Measurements from ENCODE around the gene SPO11.
"Not testable (repeated sequence)": the region's sequence is repeated elsewhere in the genome, so short reads cannot be mapped to it uniquely, and the experiment has no call there.

SPO11 gene

GRCh38 chr20:57341663-57342062, 12.1 kb downstream of the SPO11 start:
- DNase-seq (ENCODE audit: low read depth in 2 of 2) = no peak

- no peak for DNase-seq (ENCODE audit: low read depth in 2 of 2)
Measured at GRCh38 chr20:57342829-57343228, 13.2 kb downstream of the SPO11 start.

GRCh38 chr20:57346477-57346876, 16.9 kb downstream of the SPO11 start:
- peak; percentile 19 to 39 for DNase-seq (ENCODE audit: low read depth in 2 of 2)

GRCh38 chr20:57347393-57347792, 17.8 kb downstream of the SPO11 start:
- DNase-seq (ENCODE audit: low read depth in 2 of 2) = no peak

GRCh38 chr20:57348200-57348921, 18.8 kb downstream of the SPO11 start:
- not testable (repeated sequence) for DNase-seq (ENCODE audit: low read depth in 2 of 2)

- peak in 1 of 2 donors; percentile 4 for DNase-seq (ENCODE audit: low read depth in 2 of 2)
Measured at GRCh38 chr20:57348922-57349574, 19.4 kb downstream of the SPO11 start.

GRCh38 chr20:57350081-57350710, 20.6 kb downstream of the SPO11 start:
- DNase-seq (ENCODE audit: low read depth in 2 of 2) = no peak

- DNase-seq (ENCODE audit: low read depth in 2 of 2) = not testable (repeated sequence)
Measured at GRCh38 chr20:57350726-57351041, 21.1 kb downstream of the SPO11 start.

- peak; percentile 82 to 86 for DNase-seq (ENCODE audit: low read depth in 2 of 2)
Measured at GRCh38 chr20:57351042-57351783, 21.6 kb downstream of the SPO11 start, which contains the start of gene RAE1. RAE1 (plus strand) TSS chr20:57351255; CDS start chr20:57354039, 2,784 bp downstream.

- no peak for DNase-seq (ENCODE audit: low read depth in 2 of 2)
Measured at GRCh38 chr20:57352305-57352704, 22.7 kb downstream of the SPO11 start.

GRCh38 chr20:57353351-57353750, 23.7 kb downstream of the SPO11 start:
- DNase-seq (ENCODE audit: low read depth in 2 of 2) = no peak

GRCh38 chr20:57361517-57361916, 31.9 kb downstream of the SPO11 start:
- DNase-seq (ENCODE audit: low read depth in 2 of 2) = no peak

- no peak for DNase-seq (ENCODE audit: low read depth in 2 of 2)
Measured at GRCh38 chr20:57364451-57364850, 34.8 kb downstream of the SPO11 start.

- no peak for DNase-seq (ENCODE audit: low read depth in 2 of 2)
Measured at GRCh38 chr20:57369596-57369995, 40.0 kb downstream of the SPO11 start.

- no peak for DNase-seq (ENCODE audit: low read depth in 2 of 2)
Measured at GRCh38 chr20:57370316-57370715, 40.7 kb downstream of the SPO11 start.

GRCh38 chr20:57371363-57371762, 41.8 kb downstream of the SPO11 start:
- no peak for DNase-seq (ENCODE audit: low read depth in 2 of 2)

GRCh38 chr20:57372157-57372556, 42.6 kb downstream of the SPO11 start:
- DNase-seq (ENCODE audit: low read depth in 2 of 2) = no peak

- DNase-seq (ENCODE audit: low read depth in 2 of 2) = no peak
Measured at GRCh38 chr20:57372581-57373350, 43.2 kb downstream of the SPO11 start.

GRCh38 chr20:57374343-57374930, 44.8 kb downstream of the SPO11 start:
- no peak for DNase-seq (ENCODE audit: low read depth in 2 of 2)

GRCh38 chr20:57374931-57375651, 45.5 kb downstream of the SPO11 start:
- DNase-seq (ENCODE audit: low read depth in 2 of 2) = no peak
